H54 (cell line): ENCODE measurements around the gene DCAF6.
A peak's percentile ranks its signal among the peaks of the same experiment; 100 is the strongest.

ENCODE experiments used
- DNase-seq: peaks from one replicate; pipeline ENCODE4 v3.0.0; 2011; ENCODE audit warnings: low spot score, mixed read lengths; ENCODE audit not compliant: insufficient read length
- FAIRE-seq: peaks from 3 replicates; lab custom pipeline; 2011; peaks lifted over from hg19 to GRCh38; lab: Jason Lieb, UNC
- POLR2A ChIP-seq: IDR thresholded peaks from 2 replicates; pipeline ENCODE4 v1.6.1; 2011; ENCODE audit warnings: low read depth, mild to moderate bottlenecking, low read length

The DCAF6 gene

DNA sequence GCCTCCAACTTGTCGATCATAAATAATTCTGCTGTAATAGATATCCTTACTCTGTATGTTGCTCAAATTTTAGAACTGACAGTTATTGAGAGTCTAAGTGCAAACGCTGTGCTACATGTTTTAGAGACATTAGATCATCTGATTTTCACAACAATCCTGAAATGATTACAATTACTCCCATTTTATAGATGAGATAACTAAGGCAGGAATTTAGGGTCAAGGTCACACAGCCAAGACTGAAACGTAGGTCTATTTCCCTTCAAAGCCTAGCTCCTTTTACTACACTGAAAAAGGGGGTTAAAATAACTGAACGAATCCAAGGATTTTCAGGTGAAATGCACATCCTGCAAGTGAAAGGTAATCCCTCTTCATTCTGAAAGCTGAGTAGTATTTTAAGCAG, 2.7 kb upstream of the DCAF6 start:
- TF ChIP-seq POLR2A: no peak
- FAIRE-seq: no peak
- DNase-seq: no peak

DNA sequence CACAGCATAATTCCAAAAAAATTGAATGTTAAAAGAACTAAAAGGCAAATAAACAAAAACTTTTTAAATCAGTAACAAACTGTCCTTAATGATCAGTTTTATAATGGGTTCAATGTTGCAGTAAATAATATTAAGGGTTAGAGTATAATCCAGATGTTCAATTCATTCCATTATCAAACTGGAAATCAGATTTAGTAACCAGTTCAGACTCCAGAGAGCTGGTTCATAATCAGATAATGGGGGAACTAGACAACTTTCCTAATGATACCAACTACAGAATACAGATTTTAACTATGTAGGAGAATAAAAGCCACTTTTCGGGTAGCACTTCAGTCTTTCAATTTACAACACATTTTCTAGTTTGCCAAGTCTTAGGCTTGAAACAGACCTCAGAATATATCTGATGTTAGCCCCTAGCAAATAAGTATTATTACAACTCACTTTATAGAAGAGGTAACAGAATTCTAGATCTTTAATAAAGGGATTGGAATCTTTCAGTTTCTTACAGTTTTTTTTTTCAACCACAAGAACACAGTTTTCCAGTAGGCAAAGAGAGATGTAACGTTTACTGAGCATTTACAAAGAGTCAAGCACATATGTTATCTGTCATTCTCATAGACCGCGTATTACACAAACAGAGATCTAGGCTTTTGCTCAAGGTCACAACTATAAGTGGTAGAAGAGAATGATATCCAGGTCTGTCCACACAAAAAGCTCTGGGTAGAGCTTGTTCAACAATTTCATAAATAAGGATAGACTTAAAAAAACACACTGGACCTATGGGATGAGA, 1.9 kb upstream of the DCAF6 start:
- no peak for TF ChIP-seq POLR2A
- DNase-seq (no peak), FAIRE-seq (peak; percentile 38)

DNA sequence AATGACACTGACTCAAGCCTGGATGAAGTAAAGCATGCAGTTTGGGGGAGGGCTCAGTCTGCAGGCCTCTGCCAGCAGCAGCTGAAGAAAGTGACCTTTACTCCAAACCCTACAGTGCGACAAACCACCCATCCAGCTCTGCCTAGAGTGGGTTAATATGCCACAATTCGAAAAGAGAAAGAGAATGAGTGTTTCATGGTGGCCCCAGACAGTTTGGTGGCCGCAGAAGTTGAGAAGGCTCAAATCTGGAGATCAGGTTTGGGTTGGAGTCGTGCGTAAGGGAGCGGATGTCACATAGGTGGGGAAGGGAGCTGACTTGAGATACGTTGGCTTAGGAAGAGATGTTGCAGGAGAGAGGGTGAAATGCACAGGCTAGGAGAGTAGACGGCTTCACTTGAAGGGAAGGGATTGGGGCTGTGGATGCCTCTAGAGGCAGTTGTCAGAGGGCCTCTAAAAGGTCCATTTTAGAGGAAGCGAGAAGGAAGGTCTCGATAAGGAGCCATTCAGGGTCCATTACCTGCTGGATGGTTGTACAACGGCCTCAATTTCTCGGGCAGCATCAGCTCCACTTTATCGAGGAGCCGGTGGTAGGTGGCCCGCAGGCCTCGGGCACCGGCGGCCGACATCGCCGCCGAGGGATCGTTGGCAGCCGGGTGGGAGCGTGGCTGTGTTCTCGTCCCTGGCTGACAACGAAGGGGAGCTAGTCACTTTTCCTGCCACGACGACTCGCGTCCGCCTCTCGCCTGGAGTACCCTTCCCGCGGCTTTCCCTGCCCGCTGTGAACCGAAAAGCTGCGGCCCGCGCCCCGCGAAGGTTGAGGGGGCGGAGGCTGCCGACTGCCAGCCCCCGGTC, 1.0 kb upstream of the DCAF6 start:
- peak; percentile 94 for TF ChIP-seq POLR2A
- peak; percentile 18 for DNase-seq
- FAIRE-seq: no peak

DNA sequence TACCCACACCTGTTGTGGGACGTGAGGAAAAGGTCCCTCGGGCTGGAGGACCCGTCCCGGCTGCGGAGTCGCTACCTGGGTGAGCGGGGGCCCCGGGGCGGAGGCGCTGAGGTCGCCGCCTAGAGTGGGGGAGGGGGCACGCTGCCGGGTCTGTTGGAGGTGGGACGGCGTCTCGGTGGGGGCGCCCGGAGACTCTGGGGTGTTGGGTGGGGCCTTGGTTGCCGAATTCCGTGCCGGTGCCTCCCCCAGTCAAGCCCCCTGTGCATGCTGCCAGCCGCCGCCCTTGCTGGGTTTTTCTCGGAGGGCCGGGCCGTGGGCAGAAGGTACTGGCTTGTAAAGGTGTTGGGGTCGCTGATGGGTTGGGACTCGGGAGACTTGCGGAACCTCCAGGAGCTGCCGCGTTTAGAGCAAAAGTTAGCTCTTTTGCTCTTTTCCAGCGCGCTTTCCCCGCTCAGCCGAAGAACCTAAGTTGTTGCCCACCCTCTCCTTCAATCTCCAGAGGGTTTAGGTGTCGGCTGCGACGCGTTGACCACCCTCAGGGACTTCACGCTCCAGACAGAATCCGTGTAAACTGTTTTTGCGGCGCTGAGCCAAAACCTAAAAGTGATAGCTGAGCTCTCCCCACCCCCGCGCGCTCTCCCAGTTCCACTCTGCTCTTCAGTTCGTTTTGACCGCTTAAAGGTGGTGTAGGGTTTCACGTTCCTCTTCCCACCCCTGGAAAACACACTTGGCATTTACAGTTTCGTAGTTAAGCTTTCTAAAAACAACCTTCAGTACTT, 636 bp downstream of the DCAF6 start, which contains the start of gene MPC2:
TSS of gene MPC2 (minus strand) at position 143 of the 779 bp plus-strand sequence. CDS start 1,231 bp downstream, outside the sequence.
- peak; percentile 9; the same call in 1 of the 2 replicates for TF ChIP-seq POLR2A
- DNase-seq (peak; percentile 20), FAIRE-seq (peak; percentile 65)

- no peak for FAIRE-seq
- DNase-seq: no peak
- no peak for TF ChIP-seq POLR2A
Observed at GRCh38 chr1:167937709-167938010, 1.2 kb downstream of the DCAF6 start.

- FAIRE-seq: no peak
- no peak for DNase-seq
- no peak for TF ChIP-seq POLR2A
Observed at GRCh38 chr1:167938080-167938636, 1.7 kb downstream of the DCAF6 start.

GRCh38 chr1:167940264-167940663, 3.8 kb downstream of the DCAF6 start:
- TF ChIP-seq POLR2A: no peak
- FAIRE-seq (no peak), DNase-seq (no peak)

DNA sequence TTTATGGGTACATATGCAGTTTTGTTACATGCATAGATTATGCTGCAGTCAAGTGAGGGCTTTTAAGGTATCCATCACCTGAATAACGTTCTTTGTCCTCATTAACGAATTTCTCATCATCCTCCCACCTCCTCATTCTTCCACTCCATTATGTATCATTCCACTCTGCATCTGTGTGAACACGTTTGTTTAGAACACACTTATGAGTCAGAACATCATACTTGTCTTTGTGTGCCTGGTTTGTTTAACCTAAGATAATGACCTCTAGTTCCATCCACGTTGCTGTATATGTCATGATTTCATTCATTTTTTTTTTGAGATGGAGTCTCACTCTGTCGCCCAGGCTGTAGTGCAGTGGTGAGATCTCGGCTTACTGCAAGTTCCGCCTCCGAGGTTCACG, 7.1 kb downstream of the DCAF6 start:
- TF ChIP-seq POLR2A: no peak
- peak; percentile 48 for FAIRE-seq
- no peak for DNase-seq

- TF ChIP-seq POLR2A: no peak
- FAIRE-seq: no peak
- DNase-seq: no peak
Observed at GRCh38 chr1:167947733-167948132, 11.2 kb downstream of the DCAF6 start.

GRCh38 chr1:167949785-167950184, 13.3 kb downstream of the DCAF6 start:
- TF ChIP-seq POLR2A: no peak
- FAIRE-seq (no peak), DNase-seq (no peak)

DNA sequence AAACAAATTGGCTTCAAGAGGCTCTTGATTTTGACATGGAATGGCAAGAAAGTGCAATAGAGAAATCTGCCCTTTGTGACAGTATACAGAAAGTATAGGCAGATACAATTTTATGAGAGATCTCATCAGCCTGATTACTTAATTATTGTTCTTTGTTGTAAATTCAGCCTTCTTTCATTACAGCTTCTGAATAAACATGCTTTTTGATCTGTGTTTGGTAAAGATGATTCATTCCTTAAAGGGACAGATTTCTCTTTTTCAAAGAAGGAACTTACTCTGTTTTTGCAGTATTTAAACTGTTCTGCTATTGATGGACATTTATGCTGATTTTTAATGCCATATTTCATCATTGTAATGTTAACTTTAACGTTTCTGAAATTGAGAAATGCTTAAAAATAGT, 14.1 kb downstream of the DCAF6 start:
- no peak for TF ChIP-seq POLR2A
- FAIRE-seq (peak; percentile 6), DNase-seq (no peak)

GRCh38 chr1:167955915-167956314, 19.4 kb downstream of the DCAF6 start:
- FAIRE-seq (no peak), DNase-seq (no peak)
- no peak for TF ChIP-seq POLR2A

- no peak for DNase-seq
- no peak for FAIRE-seq
- no peak for TF ChIP-seq POLR2A
Observed at GRCh38 chr1:167957710-167958109, 21.2 kb downstream of the DCAF6 start.

DNA sequence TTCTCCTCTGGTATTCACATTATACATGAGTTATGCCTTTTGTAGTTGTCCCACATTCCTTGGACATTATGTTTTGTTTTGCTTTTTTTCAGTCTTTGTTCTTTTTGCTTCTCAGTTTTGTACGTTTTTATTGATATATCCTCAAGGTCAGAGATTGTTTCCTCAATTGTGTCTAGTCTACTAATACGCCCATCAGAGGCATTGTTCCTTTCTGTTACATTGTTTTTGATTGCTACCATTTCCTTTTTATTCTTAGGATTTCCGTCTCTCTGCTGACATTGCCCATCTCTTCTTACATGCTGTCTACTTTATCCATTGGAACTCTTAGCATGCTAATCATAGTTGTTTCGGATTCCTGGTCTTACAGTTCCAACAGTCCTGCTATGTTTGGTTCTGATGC, 28.2 kb downstream of the DCAF6 start:
- peak; percentile 43 for FAIRE-seq
- TF ChIP-seq POLR2A: no peak
- no peak for DNase-seq
